Adipose tissue (tissue), 3 donors: ENCODE measurements around the gene MYEOV. TPM values are rescaled to one million over a fixed set of nuclear protein-coding genes. Genes with fewer than 3 reads are reported as not detected.

Experiments
- H3K27ac ChIP-seq: one replicate; pipeline ENCODE4 v1.5.1; 2013; ENCODE audit warnings: low read depth, low read length
- WGBS, 3 donors: extraction: QIAGEN DNeasy Blood & Tissue Kit; methylation state at CpG; one replicate each; pipeline ENCODE4 v1.1.7; 2013; 5-methylcytosine and 5-hydroxymethylcytosine counted together
- polyA plus RNA-seq, 3 donors: library from polyadenylated mRNA; stranded (reverse); fragments of 200-250 nt; gene quantifications; one replicate each; pipeline ENCODE4 v1.2.3, GENCODE V29; 2013
- donor health status: healthy with polysubstance abuse.
- donor health status: Bipolar disorder and iron deficiency.
- donor health status: healthy.

The MYEOV gene
- polyA plus RNA-seq, 3 donors = 0.44 to 15.9 (median 0.79) TPM

DNA sequence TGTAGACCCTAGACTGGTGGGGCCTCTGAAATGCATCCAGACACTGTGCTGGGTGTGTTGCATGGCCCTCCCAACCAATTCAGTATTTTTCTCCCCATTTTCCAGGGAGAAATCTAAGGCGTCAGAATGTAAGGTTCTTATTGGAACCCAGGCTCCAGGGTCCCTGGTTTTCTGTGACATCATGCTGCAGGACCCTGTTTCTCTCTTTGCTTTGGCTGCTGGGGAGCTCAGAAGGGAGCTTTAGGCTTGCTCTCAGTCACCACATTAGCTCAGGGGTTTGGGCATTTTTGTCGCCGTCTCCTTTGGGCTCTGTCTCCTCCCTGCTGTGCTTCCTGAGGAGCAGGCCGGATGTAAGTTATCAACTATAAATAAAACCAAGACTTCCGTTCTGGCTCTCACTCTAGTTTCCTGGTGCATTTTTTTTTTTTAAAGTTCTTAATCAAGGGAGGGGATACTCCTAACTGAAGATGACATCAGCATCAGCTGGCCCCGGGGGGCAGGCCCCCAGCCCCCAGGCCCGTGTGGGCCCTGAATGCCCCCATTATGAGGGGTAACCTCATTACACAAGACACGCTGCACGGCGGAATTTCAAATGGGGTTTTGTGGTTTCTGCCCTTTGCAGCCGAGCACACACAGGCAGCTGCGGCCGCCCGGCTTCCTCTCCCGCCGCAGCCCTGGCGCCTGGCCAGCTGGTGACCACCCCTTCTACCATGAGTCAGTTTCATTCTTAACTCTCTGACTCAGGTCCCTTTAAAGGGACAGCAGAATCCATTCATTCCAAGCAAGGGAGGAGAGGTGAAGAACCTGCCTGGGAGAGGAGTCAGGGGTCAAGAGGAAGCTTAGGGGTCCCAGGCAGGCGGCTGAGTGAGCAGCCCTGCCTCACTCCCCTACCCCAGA lies 3.2 kb downstream of the MYEOV start:
- 3 to 18% (median 4%) methylated on average over 18 of the region's 18 CpGs for WGBS, 3 donors
- H3K27ac ChIP-seq = peak overlapping the region; percentile 79

DNA sequence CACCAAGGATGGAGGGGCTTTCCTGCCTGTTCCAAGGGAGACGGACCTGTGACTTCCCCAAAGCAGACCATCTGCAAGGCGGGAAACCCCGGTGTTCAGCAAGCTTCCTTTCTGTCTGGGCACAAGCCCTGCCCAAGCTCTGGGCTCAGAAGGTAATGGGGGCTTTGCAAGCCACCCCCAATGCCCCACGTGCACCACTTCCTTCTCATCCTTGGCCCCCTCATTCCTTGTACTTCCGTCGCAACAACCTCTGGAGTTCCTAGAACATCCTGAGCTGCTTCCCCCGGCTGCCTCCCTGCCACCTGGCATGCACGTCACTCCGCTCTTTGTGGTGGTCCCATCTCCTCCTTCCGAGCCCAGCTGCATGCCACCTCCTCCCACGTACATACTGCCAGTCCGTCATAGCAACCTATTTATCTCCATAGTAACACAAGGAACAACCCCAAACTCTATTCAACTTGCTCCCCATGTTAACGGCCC lies 3.9 kb downstream of the MYEOV start:
- WGBS, 3 donors = 23 to 62% (median 38%) methylated on average over 13 of the region's 13 CpGs

DNA sequence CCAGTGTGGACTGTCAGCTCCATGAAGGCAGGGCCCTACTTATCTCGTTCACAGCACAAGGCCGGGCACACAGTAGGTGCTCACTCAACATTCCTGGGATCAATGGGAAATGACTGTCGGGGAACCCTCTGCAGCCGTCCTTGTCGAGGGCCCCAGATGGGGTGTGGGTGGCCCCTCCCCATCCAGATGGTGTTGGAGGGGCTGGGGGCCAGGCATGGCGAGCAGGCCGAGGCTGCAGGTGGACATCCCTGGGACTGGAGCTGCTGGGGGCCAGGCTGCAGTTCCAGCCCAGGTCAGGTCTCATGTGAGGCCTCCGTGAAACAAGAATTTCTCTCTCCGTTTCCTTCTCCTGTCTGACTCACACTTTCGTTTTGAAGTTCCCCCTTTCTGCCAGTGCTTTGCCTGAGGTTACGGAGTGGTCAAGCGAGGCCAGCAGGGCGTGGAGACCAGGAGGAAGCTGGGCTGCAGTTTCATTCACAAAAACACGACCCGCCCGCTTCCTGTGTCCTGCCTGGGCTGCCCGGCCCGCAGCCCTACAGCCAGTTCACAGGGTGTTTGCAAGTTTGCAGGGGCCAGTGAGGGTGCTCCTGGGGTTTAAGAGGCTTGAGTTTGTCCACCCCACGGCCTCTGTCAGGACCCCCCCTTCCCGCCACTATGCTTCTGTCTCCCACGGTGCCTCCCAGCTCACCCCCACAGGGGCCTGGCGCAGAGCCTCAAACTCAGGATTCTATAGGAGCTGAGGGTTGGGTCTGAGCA lies 4.5 kb downstream of the MYEOV start:
- 13 to 66% (median 21%) methylated on average over 22 of the region's 22 CpGs for WGBS, 3 donors
- peak overlapping the region; percentile 3 for H3K27ac ChIP-seq

More for the DNA sequence above, 3.9 kb downstream of the MYEOV start:
- peak overlapping the region; percentile 79 for H3K27ac ChIP-seq

DNA sequence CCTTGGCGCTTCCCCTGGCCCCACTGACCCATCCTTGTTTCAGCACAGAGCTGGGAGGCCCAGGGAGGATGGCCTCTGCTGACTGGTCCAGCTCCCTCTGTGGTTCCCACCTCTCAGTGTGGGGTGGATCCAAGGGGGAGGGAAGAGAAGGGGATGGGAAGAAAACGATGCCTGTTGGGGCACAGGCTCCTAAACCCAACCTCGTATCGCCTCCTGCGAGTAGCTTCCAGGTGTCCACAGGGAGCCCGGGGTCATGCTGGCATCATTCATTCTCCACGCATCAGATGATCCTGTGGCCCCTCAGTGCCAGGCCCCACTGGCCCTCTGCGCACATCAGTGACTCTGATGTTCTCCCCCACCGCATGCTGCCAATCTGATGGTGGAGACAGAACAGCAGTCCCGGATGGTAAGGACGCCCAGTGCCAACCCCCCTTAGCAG lies 5.1 kb downstream of the MYEOV start:
- 85 to 91% (median 86%) methylated on average over 11 of the region's 11 CpGs for WGBS, 3 donors
- H3K27ac ChIP-seq = peak overlapping the region; percentile 3

DNA sequence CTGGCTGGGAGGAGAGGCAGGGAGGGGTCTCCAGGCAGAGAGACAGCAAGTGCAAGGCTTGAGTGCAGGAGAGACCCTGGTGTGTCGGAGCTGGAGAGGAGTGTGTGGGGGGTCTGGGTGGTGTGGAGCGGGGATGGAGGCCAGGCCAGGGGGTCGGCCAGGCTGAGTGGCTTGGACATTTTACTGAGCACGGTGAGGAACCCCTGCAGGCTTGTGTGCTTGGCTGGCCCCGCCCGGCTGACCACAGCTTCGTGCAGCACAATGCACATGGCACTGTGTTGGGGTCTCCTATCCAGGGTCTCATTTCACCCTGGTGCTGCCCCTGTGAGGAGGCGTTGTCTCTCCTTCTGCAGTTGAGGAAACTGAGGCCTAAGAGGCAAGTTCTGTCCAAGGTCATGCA lies 5.6 kb downstream of the MYEOV start:
- WGBS, 3 donors = 95 to 96% (median 95%) methylated on average over 8 of the region's 8 CpGs

DNA sequence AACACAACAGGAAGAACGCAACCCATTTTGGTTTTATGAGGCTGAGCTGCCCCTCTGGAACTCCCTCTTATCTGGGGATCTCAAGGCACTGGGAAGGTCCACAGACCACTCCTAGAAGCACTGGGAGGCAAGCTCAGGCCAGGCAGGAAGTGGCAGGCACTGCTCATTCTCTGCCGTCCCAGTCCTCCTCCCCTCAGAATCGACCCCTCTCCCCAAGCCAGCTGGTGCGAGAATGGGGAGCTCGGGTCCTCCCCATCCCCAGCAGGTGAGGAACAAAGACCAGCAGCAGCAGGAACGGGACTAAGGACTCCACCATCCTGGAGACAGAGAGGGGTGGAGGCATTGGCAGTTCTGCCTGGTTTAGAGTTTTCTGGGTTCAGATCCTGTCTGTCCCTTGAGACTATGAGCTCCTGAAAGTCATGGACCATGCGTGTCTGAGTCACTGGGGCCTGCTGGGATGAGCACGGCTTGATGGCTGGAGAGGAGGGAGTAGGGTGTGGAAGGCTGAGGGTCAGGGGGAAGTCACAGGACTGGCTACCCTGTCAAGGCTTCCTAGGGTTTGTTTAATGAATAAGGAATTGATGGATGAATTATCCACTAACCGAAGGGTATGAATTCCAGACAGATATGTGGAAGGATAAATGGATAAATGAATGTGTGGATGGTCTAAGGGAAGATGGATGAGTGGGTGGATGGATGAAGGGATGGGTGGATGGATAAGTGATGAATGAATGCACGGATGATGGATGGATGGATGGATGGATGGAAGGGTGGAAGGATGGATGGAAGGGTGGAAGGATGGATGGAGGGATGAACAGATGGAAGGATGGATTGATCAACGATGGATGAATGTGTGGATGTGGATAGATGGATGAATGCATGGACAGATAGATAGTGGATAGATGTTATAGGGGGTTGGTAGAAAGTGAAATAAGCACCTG lies 6.4 kb downstream of the MYEOV start:
- 73 to 80% (median 77%) methylated on average over 11 of the region's 11 CpGs for WGBS, 3 donors
- no peak overlapping the region for H3K27ac ChIP-seq

More for the DNA sequence above, 5.6 kb downstream of the MYEOV start:
- no peak overlapping the region for H3K27ac ChIP-seq

DNA sequence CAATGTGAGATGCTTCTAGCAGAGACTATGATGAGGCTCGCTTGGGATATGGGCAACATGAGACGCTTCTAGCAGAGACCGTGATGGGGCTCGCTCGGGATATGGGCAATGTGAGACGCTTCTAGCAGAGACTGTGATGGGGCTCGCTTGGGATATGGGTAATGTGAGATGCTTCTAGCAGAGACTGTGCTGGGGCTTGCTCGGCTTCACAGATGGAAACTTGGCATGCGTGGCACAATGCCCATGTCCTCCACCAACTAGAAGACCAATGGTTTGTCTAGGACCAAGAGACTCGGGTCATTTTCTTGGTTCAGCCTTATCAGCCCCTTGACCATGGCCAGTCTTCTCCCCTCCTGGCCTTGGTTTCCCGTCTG lies 7.1 kb downstream of the MYEOV start:
- no peak overlapping the region for H3K27ac ChIP-seq
- 94 to 99% (median 98%) methylated on average over 11 of the region's 11 CpGs for WGBS, 3 donors

DNA sequence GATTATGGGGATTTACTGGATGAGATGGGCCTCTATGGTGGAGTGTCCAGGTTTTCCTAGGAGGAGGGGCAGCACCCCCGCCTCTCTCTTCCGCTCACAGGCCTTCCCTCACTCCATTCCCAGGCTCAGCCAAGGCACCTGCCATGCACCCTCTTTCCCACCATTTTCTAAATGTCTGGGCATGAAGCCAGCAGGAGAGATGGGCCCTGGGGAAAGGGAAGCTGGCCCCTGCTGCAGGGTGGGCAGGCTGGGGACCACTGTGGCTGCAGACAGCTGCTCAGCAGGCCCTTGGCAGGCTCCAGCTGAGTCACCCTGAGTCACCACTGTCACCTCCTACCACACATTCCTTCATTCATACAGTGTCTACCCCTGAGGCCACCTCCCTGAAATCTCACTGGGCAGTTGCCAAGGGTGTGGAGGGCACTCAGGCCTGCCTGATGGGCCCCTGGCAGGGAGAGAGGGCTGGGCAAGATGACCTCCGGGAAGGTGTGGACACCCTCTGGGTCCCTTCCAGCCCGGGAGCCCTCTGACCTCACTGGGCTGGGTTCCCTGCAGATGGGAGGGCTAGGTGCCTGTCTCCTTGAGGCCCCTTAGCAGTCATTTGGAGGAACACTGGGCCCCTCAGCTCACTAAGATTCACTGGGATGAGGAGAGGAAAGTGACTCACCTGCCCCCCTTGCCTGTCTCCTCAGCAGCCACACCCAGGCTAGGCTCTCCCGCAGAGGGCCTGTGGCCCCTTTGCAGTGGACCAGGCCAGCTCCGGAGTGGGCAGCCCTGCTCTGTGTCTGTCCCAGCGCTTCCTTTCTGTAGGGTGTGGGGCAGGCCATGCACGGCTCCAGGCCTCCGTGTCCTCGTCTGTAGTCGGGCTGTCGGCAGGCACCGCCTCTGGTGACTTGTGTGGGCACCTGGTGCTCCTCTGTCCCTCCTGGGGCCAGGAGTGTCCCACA lies 7.8 kb downstream of the MYEOV start:
- H3K27ac ChIP-seq = no peak overlapping the region

DNA sequence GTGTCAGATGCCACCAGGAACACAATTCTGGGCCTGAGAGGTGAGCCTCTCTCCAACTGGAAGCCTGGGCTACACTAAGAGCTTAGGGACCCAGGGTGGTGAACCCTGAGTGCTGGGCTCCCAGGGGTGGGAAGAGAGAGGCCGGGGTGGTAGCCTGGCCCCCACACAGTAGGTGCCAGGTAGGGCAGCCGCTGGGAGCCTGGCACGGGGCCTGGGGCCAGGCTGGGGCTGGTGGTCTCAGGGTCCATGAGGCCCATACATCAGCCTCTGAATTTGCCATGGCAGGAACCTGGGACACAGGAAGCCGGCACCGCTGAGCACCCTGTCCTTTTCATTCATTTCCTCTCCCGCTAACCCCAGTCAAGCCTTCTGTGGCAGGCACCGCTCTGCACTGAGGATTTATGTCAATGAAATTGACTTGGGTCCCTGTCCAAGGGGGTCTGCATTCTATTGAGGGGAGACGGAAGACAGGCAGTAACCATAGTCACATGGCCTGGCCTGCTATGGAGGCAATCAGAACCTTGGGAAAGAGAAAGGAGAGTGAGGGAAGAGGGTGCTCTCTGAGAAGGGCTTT lies 8.6 kb downstream of the MYEOV start:
- 89 to 90% (median 90%) methylated on average over 8 of the region's 8 CpGs for WGBS, 3 donors
- no peak overlapping the region for H3K27ac ChIP-seq

More for the DNA sequence above, 7.8 kb downstream of the MYEOV start:
- WGBS, 3 donors = 85 to 92% (median 87%) methylated on average over 13 of the region's 13 CpGs

DNA sequence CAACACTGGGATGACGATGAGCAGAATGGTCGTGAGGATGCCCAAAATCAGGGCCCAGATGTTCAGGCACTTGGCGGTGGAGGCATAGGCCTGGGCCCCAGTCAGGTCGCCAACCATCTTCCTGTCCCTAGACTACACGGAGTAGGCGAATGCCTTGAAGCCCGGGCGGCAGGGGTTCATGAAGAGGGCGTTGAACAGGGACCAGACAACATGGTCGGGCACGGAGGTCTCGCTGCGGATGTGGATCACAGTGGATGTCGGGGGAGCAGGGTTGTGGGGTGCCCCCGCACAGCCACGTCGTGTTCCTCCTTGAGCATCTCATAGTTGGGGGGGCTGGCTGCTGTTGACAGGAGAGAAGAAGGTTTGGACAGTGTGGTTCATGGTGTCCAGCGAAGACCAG lies 9.5 kb downstream of the MYEOV start:
- no peak overlapping the region for H3K27ac ChIP-seq
- 95 to 96% (median 96%) methylated on average over 18 of the region's 18 CpGs for WGBS, 3 donors

DNA sequence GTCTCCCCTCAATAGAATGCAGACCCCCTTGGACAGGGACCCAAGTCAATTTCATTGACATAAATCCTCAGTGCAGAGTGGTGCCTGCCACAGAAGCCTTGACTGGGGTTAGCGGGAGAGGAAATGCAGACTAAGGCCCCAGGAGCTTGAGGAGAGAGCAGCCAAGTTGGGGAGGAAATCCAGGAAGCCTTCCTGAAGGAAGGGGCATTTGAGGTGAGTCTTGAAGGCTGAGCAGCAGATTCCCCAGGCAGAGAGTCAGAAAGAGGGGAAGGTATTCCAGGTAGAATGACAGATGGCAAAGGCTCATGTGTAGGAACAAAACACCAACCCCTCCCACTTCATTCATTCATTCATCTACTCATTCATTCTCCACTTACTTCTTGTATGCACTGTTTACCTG lies 10.3 kb downstream of the MYEOV start:
- 63 to 83% (median 81%) methylated on average over 1 of the region's 1 CpG for WGBS, 3 donors
- no peak overlapping the region for H3K27ac ChIP-seq

DNA sequence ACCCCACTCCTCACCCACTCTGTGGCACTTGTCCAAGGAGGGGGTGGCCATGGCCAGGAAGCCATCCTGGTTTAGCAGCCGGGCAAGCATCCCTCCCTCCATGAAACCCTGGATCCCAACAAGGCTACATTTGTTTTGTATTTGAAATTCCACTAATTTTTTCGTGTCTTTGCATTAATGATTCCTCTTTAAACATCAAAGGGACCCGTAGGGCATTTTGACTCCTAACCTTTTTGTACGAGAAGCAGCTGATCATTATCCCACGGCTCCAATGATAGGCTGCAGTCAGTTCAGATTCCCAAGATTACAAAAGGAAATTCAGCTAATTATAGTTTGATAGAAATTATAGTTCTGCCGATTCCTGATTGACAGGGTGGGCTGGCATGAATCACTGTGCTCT lies 10.7 kb downstream of the MYEOV start:
- whole genome bisulfite sequencing, 3 donors = 40 to 77% (median 74%) methylated on average over 6 of the region's 6 CpGs

DNA sequence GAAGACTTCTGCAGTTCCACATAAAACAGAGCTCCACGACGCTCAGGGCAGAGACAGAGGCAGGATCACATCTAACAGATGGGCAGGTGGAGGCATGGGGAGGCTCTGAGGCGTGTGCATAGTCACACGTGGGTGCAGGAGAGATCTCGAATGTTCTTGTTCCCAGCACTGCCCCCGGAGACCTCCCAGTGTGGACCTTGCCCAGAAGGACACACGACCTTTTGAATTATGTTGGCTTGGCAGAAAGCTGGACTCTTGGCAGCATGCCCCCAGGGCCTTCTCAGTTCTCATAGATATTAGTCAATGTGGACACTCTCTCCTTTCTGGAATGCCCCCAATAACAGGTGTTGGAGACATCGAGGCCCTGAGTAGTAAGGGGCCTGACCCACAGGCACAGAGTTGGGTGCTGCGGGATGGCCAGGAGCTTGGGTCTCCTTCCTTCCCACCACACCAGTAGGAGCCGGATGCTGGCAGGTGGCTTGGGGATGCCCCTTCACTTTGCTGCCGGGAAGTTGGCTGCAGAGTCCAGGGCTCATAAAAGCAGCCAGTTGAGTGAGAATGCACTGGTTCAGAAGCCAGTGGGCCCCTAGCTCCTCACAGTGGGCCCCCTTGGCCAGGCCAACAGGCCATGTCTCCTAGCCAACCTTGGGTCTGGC lies 12.1 kb downstream of the MYEOV start:
- 43 to 76% (median 69%) methylated on average over 11 of the region's 11 CpGs for WGBS, 3 donors
- no peak overlapping the region for H3K27ac ChIP-seq

More for the DNA sequence above, 10.7 kb downstream of the MYEOV start:
- H3K27ac ChIP-seq = no peak overlapping the region

DNA sequence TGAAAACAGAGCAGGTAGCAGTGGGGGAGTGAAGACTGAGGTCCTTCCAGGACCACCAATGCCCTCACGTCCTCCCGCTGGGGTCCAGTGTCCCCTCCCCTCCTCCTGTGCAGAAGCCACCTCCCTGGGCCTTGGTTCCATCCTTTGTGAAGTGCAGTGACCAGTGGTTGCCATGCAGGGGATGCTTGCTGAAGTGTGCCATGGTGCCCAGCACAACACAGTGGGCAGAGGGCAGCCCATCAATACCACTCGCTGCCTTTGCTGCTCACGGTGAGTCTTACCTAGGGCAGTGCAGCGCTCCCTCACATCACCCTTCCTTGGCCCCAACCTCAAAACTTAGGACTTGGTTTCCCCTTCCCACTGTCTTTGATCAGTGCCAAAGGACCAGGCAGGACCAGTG lies 12.9 kb downstream of the MYEOV start:
- 90 to 98% (median 97%) methylated on average over 5 of the region's 5 CpGs for WGBS, 3 donors
- H3K27ac ChIP-seq = no peak overlapping the region

DNA sequence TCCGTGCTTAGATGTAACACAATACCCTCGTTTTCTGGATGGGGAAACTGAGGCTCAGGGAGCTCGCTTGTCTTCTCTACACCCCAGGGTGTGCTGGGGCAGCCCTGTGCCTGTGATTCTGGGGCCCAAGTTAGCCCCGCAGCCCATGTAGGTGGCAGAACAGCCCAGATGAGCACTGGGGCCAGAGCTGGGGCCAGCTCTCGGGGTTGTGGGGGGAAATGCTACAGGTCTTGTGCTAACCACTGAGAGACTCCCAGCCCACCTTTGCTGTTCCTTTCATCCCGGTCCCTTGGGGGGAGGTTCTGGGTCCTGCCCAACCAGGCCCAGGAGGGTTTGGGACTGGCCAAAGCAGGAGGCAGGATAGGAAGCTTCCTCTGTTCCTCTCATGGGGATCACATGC lies 13.5 kb downstream of the MYEOV start:
- H3K27ac ChIP-seq = no peak overlapping the region
- WGBS, 3 donors = 89 to 92% (median 91%) methylated on average over 6 of the region's 6 CpGs

DNA sequence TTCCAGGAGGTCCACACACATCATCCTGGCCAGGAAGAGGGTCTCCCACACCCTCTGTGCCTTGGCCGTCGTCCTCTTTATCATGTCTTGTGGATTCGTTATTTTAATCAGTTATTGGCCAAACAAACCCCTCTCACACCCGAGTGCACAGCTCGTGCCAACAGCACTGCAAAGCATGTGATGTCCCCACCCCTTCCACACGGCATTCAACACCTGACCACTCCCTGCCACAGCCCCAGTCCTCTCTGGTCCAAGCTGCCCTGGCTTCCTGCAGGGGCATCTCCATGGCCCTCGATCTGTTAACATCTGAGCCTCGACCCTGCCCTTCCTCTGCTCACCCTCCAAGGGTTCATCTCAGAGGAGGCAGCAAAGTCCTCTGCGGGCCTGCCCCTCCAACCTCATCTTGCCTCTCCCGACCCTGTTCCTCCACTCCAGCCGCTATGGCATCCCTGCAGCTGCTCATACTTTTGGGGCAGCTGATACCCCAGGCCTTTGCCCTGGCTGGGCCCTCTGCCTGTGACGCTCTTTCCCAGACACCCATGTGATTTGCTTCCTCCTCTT lies 14.0 kb downstream of the MYEOV start:
- no peak overlapping the region for H3K27ac ChIP-seq
- WGBS, 3 donors = 74 to 87% (median 82%) methylated on average over 12 of the region's 12 CpGs
